GM18870 (cell line): Measurements from ENCODE around the gene GXYLT2.
"Not testable (repeated sequence)": the region's sequence is repeated elsewhere in the genome, so short reads cannot be mapped to it uniquely, and the experiment has no call there.

Experiments used
- ATAC-seq: cut with Tn5 transposase; IDR thresholded peaks from one replicate; pipeline ENCODE4 v1.9.1; 2021; ENCODE audit warnings: moderate library complexity; ENCODE audit not compliant: unreplicated experiment

The GXYLT2 gene

GRCh38 chr3:72892081-72892775 is 4.4 kb downstream of the GXYLT2 start:
- ATAC-seq: no peak

GRCh38 chr3:72892870-72893269 is 5.0 kb downstream of the GXYLT2 start:
- no peak for ATAC-seq

- no peak for ATAC-seq
Observed at GRCh38 chr3:72894976-72895552, 7.2 kb downstream of the GXYLT2 start.

DNA sequence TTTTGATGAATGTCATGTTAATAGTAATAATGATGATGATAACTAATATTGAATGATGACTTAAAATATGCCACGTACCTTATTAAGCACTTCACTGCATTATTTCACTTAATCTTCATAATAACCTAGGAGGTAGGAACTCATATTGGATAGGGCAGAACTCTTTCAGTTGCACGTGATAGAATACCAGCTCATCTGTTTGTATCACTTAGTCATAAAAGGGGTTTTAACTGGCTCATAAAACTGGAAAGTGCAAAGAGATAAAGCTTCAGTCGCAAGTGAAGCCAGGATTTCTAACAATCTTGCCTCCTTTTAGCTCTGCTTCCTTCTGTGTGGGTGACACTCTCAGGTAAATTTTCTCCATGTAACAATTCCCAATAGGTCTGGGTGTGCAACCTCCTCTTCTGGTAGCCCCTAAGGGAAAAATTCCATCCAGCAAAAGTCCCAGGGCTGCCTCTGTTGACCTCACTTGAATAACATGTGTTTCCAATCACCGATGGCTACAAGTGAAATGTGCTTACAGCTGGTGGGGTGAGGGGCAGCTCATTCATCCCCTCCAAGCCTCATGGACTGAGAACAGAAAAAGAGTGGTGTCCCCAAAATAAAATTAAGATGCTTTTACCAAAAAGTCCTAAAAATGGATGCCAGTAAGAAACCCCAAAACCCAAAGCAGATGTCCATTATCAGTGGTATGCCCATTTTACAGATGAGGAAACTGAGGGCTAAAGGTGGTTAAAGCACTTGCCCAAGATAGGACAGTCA is 9.3 kb downstream of the GXYLT2 start:
- ATAC-seq: no peak

GRCh38 chr3:72897758-72898007 is 9.8 kb downstream of the GXYLT2 start:
- ATAC-seq: no peak

DNA sequence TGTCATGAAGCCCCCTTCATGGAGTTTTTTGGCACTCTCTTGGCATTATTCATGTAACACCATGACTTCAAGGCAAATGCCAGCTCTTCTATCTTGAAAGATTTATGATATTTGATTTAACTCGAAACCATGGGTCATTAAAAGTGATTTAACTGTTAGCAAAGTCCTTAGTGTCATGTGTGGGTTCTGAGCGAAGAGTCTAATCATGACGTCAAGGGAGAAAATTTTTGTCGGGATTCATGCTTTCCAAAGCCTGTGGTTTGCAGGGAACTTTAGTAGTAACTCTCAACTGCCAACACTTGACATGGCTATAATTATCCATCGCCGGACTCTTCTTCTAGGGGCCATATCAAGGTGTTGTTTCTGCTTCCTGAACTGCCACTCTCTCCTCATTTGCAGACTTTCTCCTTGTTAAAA is 11.5 kb downstream of the GXYLT2 start:
- ATAC-seq: no peak

DNA sequence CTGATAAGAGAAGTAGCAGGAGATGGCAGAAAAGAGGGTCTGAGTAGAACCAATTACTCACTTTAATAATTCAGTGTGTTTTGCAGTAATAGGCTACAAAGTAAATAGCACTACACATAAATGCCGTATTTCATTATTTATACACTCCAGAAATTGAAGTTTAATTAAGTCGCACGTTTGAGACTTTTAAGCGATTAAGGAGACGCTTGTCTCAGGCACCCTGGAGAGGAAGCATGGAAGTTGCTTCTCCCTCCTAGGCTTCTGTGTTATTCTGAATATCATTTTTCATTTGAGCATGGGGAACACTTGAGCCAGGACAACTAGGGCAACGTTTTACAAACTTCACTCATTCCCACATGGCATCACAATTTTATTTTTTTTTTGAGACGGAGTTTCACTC is 12.2 kb downstream of the GXYLT2 start:
- no peak for ATAC-seq

- ATAC-seq: no peak
Observed at GRCh38 chr3:72901840-72902239, 14.0 kb downstream of the GXYLT2 start.

DNA sequence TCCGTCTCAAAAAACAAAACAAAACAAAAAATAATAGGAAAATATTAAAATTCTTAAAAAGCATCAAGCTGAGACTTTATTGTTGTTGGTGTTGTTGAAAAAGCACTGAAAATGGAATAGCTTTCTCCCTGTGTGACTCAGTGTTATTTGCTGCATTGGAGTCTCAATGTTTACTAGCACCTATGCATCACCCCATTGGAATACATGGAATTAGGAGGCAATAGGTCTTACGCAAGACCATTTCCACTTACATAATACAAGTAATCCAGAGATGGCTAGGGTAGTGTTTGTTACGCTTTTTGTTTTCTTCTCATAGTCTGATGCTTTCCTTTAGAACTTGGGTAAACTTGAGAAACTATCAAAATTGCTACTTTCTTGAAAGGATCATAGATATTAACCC is 15.2 kb downstream of the GXYLT2 start:
- ATAC-seq: no peak

- no peak for ATAC-seq
Observed at GRCh38 chr3:72904163-72904562, 16.3 kb downstream of the GXYLT2 start.

- no peak for ATAC-seq
Observed at GRCh38 chr3:72906154-72906553, 18.3 kb downstream of the GXYLT2 start.

DNA sequence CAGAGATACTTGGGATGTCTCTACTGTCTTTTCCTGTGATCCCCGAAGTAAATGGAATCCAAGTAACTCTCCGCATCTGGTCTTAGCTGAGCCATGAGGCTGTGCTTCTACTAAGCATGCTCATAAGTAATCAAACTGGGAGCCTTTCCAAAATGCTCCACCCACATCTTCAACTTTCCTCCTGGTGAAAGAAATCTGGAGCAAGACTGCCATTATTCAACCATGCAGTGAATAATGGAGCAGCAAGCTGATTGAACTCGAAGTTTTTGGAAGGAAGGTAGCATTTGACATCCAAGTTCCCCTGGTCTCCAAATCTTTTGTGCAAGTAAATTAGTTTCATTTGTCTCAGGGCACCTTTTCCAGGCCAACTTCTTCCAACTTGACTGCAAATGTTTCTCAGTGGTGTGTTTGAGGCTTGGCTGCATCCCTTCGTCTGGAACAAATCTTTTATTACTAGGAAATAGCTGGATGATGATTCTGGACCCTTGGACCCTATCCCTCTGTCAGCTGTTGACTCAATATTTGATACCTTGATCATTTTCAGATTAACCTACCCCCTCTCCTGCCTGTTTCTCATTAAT is 19.4 kb downstream of the GXYLT2 start:
- ATAC-seq: no peak

DNA sequence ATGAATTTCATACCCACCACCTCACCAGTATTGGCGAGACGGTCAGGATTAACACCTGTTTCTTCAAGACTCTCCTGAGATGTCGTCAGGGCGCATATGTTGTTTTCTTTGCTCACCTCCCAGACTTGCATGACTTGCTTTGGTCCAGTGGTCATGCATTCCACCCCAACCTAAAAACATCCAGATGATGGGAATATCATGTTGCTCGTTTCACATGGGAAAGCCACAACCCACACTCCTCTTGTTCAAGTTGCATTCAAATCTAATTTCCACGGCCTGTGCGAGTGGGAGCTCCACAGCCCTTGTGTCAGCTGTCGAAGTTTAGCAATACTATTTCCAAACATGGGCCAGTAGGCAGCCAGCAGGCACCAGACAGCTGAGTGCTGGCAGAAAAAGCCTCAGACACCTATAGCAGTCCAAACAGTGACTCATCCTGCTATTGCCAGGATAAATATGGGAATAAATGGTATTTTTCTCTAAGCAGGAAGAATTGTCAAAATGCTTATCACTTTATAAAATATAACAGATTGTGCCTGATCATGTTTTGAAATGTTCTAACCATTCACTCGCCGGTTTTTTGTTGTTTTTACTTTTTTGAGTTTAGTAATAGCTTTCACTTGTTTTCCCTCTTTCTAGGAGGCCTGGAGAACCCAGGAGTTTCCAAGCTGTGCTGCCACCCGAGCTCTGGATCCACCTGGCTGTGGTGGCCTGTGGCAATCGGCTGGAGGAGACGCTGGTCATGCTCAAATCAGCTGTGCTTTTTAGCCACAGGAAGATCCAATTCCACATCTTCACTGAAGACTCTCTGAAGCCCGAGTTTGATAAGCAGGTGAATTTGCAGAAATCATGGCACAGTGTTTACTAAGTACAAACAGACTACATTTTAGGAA is 20.1 kb downstream of the GXYLT2 start:
- ATAC-seq: no peak

DNA sequence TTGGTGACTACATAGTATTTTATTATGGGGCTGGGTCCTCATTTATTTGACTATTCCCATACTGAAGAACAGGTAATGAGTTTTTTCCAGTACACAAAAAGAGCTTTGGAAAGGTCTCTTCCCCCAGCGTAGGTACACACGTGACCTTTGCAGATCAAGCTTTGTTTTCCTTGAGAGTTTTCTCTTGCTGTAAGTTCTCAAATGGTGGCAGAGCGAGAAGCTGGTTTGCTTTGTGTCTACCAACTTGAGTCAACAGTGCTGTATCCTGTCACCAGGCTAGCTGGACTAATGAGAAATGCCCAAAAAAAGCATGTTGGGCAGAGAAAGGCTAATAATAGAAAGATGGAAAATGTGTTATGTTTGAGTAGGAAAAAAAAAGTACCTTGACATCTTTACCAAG is 21.7 kb downstream of the GXYLT2 start:
- ATAC-seq: no peak

- no peak for ATAC-seq
Observed at GRCh38 chr3:72912532-72912931, 24.7 kb downstream of the GXYLT2 start.

- no peak for ATAC-seq
Observed at GRCh38 chr3:72914383-72914782, 26.5 kb downstream of the GXYLT2 start.

DNA sequence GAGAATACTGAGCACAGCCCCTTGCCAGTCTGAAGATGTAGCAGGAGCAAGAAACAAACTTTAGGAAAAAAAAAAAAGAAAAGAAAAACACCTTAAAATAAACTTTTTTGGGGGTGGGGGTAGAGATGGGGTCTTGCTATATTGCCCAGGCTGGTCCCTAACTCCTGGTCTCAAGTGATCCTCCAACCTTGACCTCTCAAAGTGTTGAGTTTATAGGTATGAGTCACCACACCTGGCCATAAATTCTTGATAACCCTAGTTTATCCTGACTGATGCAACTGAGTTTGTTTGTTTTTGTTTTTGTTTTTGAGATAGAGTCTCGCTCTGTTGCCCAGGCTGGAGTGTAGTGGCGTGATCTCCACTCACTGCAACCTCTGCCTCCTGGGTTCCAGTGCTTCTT is 28.4 kb downstream of the GXYLT2 start:
- ATAC-seq: no peak

DNA sequence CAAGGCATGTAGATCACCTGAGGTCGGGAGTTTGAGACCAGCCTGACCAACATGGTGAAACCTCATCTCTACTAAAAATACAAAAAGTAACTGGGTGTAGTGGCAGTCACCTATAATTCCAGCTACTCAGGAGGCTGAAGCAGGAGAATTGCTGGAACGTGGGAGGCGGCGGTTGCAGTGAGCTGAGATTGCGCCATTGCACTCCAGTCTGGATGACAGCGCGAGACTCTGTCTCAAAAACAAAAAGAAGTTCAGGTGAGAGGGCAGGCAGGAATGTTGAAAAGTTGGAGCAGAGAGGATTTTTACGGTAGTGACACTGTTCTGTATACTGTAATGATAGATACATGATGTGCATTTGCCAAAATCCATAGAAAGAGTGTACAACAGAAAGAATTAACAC is 31.7 kb downstream of the GXYLT2 start:
- no peak for ATAC-seq

DNA sequence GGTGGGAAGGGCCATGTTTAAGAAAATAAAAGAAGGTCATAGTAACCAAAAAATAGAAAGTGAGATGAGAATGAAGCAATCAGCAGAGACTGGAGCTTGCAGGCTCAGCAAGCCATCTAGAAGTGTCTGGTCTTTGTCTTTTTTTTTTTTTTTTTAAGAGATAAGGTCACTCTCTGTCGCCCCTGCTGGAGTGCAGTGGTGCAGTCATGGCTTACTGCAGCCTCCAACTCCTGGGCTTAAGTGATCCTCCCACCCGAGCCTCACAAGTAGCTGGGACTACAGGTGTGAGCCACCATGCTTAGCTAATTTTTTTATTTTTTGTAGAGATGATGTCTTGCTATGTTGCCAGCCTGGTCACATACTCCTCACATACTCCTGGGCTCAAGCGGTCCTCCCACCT is 36.2 kb downstream of the GXYLT2 start:
- ATAC-seq: no peak

DNA sequence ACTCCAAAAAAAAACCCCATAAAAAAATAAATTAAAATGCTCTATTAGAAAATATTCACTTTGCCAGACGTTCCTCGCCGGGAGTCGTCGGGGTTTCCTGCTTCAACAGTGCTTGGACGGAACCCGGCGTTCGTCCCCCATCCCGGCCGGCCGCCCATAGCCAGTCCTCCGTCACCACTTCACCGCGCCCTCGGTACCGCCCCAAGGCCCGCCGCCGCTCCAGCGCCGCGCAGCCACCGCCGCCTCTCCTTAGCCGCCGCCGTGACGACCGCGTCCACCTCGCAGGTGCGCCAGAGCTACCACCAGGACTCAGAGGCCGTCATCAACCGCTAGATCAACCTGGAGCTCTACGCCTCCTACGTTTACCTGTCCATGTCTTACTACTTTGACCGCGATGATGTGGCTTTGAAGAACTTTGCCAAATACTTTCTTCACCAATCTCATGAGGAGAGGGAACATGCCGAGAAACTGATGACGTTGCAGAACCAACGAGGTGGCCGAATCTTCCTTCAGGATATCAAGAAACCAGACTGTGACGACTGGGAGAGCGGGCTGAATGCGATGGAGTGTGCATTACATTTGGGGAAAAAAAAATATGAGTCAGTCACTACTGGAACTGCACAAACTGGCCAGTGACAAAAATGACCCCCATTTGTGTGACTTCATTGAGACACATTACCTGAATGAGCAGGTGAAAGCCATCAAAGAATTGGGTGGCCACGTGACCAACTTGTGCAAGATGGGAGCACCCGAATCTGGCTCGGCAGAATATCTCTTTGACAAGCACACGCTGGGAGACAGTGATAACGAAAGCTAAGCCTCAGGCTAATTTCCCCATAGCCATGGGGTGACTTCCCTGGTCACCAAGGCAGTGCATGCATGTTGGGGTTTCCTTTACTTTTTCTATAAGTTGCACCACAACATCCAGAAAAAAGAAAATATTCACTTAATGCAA is 41.2 kb downstream of the GXYLT2 start:
- ATAC-seq: not testable (repeated sequence)
